ENCODE results near the gene LRRC59. TPM values are rescaled to one million over a fixed set of nuclear protein-coding genes. Genes with fewer than 3 reads are reported as not detected.
"Not testable (repeated sequence)": the region's sequence is repeated elsewhere in the genome, so short reads cannot be mapped to it uniquely, and the experiment has no call there.

The LRRC59 gene
- total and polyA plus RNA-seq, 2 of the 4 experiments (the other 2 are of a cell fraction): 139 to 233 TPM

DNA sequence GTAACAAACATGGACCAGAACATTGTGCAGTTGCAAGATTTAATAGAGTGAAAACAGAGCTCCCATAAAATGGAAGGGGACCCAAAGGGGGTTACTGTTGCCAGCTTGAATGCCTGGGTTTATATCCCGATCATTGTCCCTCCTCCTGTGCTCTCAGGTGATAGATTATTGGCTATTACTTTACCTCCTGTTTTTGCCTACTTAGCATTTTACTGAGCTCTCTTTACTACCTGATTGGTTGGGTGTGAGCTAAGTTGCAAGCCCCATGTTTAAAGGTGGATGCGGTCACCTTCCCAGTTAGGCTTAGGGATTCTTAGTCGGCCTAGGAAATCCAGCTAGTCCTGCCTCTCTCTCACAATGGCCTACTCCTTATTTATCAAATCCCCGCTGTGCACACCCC, 8.0 kb upstream of the LRRC59 start:
- H3K4ac ChIP-seq (ENCODE audit: low read depth, low read length); H3K9ac ChIP-seq (ENCODE audit: low read depth, low read length); in situ Hi-C loops (cut with MboI; ENCODE audit: low sequenced_read_pairs); CTCF ChIA-PET; H4K8ac ChIP-seq (ENCODE audit: low read depth in 2 of 2, low read length in 2 of 2); H3K9me3 ChIP-seq (ENCODE audit: control insufficient read depth, insufficient read depth, low read length); H3K79me1 ChIP-seq (ENCODE audit: low read depth in 1 of 2, low read length in 2 of 2); H2AK9ac ChIP-seq (replicated peaks; ENCODE audit: low read depth, low read length, poor library complexity); POLR2A ChIA-PET (ENCODE audit: unreplicated experiment); H4K5ac ChIP-seq (ENCODE audit: low read depth, low read length); intact Hi-C loops (cut with micrococcal nuclease); H3K9me1 ChIP-seq (ENCODE audit: insufficient read depth, low read length); H3K36me3 ChIP-seq (ENCODE audit: control insufficient read depth, insufficient read depth, low read length); BruUV-seq (replicated peaks); H2BK5ac ChIP-seq (ENCODE audit: low read depth, low read length, poor library complexity, severe bottlenecking); H2BK20ac ChIP-seq (ENCODE audit: low read depth, low read length); H3K4me2 ChIP-seq (ENCODE audit: low read depth, low read length); H2AFZ ChIP-seq (replicated peaks; ENCODE audit: low read length, poor library complexity); ATAC-seq (ENCODE audit: low read depth); H2BK15ac ChIP-seq (ENCODE audit: low read depth, low read length); H3K14ac ChIP-seq (replicated peaks; ENCODE audit: low read depth, low read length); H2AK5ac ChIP-seq (ENCODE audit: low read depth, low read length); H3K56ac ChIP-seq (ENCODE audit: extremely low read depth, insufficient read depth, low read length); H3K27ac ChIP-seq (ENCODE audit: insufficient read depth, low read length); H3K18ac ChIP-seq (ENCODE audit: low read depth, low read length); dilution Hi-C loops (cut with HindIII; ENCODE audit: low sequenced_read_pairs, unreplicated experiment); H4K20me1 ChIP-seq (ENCODE audit: insufficient read depth, low read length); DNase-seq; H3K4me1 ChIP-seq (ENCODE audit: control insufficient read depth, insufficient read depth, low read length); H2BK120ac ChIP-seq (ENCODE audit: low read depth, low read length); H3K23ac ChIP-seq (ENCODE audit: low read depth, low read length); H4K91ac ChIP-seq (ENCODE audit: insufficient read depth, low read depth, low read length); H3K4me3 ChIP-seq (ENCODE audit: insufficient read depth, low read depth, low read length): not testable (repeated sequence)
- TF ChIP-seq MAFK (IDR thresholded peaks at IDR 0.05; ENCODE audit: low read depth, low read length): peak; percentile 59
- WGBS, 2 experiments (ENCODE audit: extremely low coverage in 2 of 2, insufficient read length in 1 of 2): 80% methylated on average over 1 of the region's 4 CpGs; no CpG with 5 or more reads in 1 of the 2 experiments
- H3K27me3 ChIP-seq (ENCODE audit: control insufficient read depth, insufficient read depth, low read length): peaks cover 35% of the 10 kb centered on the region

DNA sequence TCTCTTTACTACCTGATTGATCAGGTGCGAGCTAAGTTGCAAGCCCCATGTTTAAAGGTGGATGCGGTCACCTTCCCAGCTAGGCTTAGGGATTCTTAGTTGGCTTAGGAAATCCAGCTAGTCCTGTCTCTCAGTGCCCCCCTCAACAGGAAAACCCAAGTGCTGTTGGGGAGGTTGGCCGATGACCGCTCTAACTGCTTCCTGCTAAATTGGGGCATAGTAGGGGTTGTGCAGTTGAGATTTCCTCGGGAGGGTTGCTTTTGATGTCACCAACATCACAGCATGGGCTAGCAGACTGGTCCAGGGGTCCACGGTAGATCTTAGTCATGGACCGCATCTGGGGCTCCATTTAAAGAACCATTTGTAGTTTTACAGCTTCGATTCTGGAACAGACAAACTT, 2.3 kb upstream of the LRRC59 start:
- H3K4me2 ChIP-seq (ENCODE audit: low read depth, low read length); H3K27ac ChIP-seq (ENCODE audit: insufficient read depth, low read length); POLR2A ChIA-PET (ENCODE audit: unreplicated experiment); H3K9me3 ChIP-seq (ENCODE audit: control insufficient read depth, insufficient read depth, low read length); H3K23ac ChIP-seq (ENCODE audit: low read depth, low read length); H3K36me3 ChIP-seq (ENCODE audit: control insufficient read depth, insufficient read depth, low read length); H2BK15ac ChIP-seq (ENCODE audit: low read depth, low read length); intact Hi-C loops (cut with micrococcal nuclease); BruUV-seq (replicated peaks); H4K5ac ChIP-seq (ENCODE audit: low read depth, low read length); H3K4me1 ChIP-seq (ENCODE audit: control insufficient read depth, insufficient read depth, low read length); H2AFZ ChIP-seq (replicated peaks; ENCODE audit: low read length, poor library complexity); H2BK120ac ChIP-seq (ENCODE audit: low read depth, low read length); H3K4ac ChIP-seq (ENCODE audit: low read depth, low read length); H2AK9ac ChIP-seq (replicated peaks; ENCODE audit: low read depth, low read length, poor library complexity); H3K4me3 ChIP-seq (ENCODE audit: insufficient read depth, low read depth, low read length); dilution Hi-C loops (cut with HindIII; ENCODE audit: low sequenced_read_pairs, unreplicated experiment); H3K56ac ChIP-seq (ENCODE audit: extremely low read depth, insufficient read depth, low read length); H4K8ac ChIP-seq (ENCODE audit: low read depth in 2 of 2, low read length in 2 of 2); H2AK5ac ChIP-seq (ENCODE audit: low read depth, low read length); H2BK5ac ChIP-seq (ENCODE audit: low read depth, low read length, poor library complexity, severe bottlenecking); DNase-seq; H3K9ac ChIP-seq (ENCODE audit: low read depth, low read length); H3K18ac ChIP-seq (ENCODE audit: low read depth, low read length); H3K79me1 ChIP-seq (ENCODE audit: low read depth in 1 of 2, low read length in 2 of 2); ATAC-seq (ENCODE audit: low read depth); CTCF ChIA-PET; H3K9me1 ChIP-seq (ENCODE audit: insufficient read depth, low read length); H2BK20ac ChIP-seq (ENCODE audit: low read depth, low read length); H4K91ac ChIP-seq (ENCODE audit: insufficient read depth, low read depth, low read length); in situ Hi-C loops (cut with MboI; ENCODE audit: low sequenced_read_pairs); H3K14ac ChIP-seq (replicated peaks; ENCODE audit: low read depth, low read length): not testable (repeated sequence)
- 54% methylated on average over 2 of the region's 8 CpGs; no CpG with 5 or more reads in 1 of the 2 experiments for WGBS, 2 experiments (ENCODE audit: extremely low coverage in 2 of 2, insufficient read length in 1 of 2)
- peaks cover 22% of the 10 kb centered on the region for H4K20me1 ChIP-seq (ENCODE audit: insufficient read depth, low read length)
- H3K27me3 ChIP-seq (ENCODE audit: control insufficient read depth, insufficient read depth, low read length): peaks cover 12% of the 10 kb centered on the region
